GM21367 (cell line): ENCODE measurements around the gene LILRA5.
"Not testable (repeated sequence)": the region's sequence is repeated elsewhere in the genome, so short reads cannot be mapped to it uniquely, and the experiment has no call there.

ENCODE experiments used
- ATAC-seq: cut with Tn5 transposase; IDR thresholded peaks from one replicate; pipeline ENCODE4 v1.9.1; 2021; ENCODE audit not compliant: unreplicated experiment

The LILRA5 gene

DNA sequence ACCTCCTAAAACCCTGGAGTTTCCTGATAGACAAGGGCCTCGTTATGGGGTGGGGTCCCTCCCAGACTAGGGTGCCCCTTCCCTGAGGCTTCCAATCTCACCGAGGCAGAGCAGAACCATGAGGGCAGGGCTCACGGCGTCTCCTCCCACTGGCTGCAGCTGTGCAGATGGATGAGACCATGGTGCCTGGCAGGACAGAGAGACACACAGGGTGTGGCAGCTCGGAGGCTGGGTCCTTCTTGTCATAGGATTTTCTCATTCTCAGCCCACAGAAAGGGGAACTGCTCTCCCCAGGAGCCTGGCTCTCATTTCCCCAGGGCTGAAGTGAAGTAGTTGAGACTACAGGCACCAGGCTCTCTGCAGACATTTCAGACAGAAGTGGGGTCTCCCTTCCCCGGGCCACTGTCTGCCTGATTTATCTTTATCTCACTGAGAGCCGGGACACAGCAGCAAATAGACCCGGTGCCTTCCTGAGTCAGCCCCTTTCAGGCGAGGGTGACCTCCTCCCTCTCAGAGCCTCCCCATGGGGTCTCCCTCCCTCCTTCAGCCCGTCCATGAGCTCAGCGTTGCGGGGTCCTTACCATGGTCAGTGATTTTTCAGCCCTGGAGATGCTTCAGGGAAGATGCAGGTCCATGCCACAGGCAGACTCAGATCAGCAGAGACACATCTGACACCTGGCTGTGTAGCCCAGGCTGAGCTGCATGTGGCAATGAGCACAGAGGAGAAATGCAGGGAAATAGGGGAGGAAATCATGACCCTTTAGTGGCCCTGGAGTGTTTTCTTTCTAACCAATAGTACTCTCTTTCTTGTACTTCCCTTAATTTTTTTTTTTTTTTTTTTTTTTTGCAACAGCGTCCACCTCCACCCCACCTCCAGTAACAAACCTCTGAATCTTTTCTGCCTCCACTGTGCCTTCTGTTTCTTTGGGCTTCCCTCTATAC lies at the start of gene LILRA5:
TSS of gene LILRA5 (minus strand) at position 731 of the 942 bp plus-strand sequence. CDS start at position 584, 147 bp downstream.
- ATAC-seq = no peak

DNA sequence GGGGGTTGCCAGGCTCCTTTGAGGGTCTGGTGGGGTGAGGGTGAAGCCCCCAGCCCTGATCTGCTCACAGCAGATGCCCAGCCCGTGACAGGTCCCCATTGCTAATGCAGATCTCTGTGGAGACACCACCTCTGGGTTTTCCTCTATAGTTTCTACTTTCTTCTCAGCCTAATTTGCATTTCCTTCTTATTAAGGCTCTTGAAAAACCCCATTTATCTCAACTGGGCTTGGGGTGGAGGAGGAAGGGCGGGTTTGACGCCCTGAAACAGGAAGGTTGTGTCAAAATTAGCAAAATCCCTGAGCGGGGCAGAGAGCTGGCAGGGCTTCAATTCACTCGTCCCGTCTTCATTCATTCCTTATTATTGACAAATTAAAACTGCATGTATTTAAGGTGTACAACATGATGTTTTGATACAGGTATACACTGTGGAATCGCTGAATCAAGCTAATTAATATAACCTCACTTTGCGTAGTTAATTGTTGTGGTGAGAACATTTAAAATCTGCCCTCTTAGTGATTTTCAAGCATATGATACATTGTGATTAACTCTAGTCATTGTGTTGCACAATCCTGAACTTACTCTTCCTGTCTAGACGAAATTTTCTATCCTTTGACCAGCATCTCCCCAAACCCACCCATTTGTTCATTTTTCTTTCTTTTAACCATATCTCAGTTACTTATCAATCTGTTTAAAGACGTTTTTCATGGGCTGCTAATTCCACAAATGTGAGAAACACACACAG lies 48.9 kb upstream of the LILRA5 start:
- ATAC-seq = not testable (repeated sequence)

DNA sequence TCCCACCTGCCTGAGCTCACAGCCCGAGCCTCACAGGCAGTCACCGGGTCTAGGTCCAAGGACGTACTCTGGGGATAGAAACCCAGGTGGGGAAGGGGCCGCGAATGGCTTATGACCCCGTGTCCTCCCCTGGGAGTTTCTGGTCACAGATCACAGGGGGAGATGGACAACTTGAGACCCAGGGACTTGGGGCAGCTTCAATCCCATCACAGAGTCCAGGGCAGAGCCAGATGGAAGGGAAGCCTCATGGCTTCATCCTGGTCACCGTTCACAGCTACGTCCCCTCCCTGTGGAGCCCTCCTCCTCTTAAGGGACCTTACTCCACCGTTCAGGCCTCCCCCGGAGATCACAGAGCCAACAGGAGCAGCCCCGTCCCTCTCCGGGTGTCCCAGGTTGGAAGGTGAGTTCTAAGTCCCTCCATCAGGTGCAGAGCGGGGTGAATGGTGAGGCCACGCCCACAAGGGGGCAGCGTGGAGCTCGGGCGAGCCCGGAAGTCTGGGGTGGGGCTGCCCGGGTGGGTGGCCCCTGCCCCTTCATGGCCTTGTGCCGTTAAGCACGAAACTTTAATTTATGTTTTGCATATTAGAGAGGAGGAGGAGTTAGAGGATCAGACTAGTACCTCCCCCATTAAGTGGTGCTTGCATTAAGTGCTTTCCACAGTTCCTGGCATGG lies 46.3 kb upstream of the LILRA5 start:
- ATAC-seq = not testable (repeated sequence)

DNA sequence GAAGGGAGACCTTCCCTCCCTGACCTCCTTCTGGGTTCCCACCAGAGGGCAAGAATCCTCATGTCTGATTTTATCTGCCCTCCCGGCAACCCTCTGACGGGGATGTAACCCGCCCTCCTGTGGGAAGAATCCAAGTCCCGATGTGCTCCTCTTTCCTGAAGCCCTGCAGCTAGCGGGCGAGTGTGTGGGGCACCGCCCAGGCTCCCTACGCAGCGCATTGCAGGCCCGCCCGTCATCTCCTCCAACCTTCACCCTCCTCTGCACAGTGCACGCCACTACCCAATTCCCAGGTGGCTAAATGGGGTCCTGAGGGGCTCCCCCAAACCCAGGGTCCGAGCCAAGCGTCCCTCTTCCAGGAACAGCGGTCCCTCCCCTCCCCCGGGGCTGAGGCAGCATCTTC lies 44.4 kb upstream of the LILRA5 start:
- ATAC-seq = no peak

DNA sequence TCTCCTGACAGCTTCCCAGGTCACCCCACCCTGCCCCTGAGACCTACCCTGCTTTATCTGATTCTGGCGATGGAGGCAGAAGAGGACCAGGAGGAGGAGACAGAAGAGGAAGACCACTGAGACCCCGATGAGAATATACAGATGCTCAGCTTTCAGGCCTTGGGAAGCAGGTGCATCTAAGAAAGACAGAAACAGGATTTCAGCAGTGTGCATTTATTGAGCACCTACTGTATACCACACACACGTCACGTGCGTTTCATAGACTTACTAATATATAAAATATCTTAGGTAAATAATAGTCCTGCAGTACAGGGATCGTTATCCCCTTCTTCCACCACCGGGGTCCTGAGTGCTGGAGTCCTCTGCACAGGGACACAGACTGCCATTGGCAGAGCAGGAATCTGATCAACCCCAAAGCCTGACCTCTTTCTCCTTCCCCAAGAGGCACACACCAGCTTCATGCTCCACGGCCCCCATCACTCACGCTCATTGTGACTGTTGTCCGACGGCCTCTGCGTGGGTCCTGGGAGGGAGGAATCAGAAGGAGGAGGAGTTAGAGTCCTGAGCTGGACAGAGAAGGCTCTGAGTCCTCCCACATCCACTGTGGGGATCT lies 43.6 kb upstream of the LILRA5 start:
- ATAC-seq = no peak

DNA sequence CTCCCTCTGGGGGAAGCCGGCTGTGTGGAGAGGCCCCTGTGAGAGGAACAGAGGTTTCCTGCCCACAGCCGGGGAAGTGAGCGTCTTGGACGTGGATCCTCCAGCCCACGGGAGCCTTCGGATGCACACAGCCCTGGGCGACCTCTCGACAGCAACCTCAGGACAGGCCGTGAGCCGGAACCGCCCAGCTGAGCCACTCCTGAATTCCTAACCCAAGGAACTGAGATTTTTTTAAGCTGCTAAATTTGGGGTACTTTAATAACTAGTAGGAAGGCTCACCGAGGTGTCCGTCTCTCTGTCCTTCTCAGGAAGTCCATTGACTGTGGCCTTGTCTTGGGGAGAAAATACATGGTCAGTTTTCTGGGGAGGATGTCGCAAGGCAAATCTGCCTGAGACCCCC lies 42.7 kb upstream of the LILRA5 start:
- no peak for ATAC-seq

DNA sequence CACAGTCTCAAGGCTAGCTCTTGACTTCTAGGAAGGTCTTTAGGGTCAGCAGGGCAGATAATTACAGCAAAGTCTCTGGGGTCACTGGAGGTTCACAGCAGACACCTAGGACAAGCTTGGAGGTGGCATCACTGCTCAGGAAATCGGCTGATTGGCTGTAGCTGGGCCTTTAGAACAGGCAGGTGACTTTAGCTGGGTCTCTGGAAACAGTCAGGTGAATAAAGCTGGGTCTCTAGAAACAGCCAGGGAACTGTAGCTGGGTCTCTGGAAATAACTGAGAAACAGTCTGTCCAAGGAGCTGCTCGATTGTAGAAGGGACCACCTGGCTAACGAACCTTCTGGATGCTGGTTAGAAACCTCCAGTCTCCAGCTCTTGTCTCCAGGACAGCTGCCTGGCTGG lies 41.8 kb upstream of the LILRA5 start:
- ATAC-seq = no peak

DNA sequence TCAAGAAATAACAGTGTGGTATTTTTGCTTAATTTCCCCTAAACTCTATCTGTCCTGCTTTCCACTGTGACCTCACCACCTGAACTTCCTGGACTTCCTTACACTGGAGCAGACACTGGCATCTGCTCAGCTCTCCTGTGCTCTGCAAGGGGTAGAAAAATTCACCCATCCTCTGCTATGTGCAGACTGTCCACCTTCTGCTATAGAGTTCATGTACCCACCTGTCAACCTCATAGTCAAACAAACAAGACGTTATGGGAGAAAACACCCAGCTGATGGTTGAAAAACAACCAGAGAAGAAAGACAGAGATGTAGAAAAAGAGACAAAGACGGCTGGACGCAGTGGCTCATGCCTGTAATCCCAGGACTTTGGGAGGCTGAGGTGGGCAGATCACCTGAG lies 39.6 kb upstream of the LILRA5 start:
- ATAC-seq = no peak

DNA sequence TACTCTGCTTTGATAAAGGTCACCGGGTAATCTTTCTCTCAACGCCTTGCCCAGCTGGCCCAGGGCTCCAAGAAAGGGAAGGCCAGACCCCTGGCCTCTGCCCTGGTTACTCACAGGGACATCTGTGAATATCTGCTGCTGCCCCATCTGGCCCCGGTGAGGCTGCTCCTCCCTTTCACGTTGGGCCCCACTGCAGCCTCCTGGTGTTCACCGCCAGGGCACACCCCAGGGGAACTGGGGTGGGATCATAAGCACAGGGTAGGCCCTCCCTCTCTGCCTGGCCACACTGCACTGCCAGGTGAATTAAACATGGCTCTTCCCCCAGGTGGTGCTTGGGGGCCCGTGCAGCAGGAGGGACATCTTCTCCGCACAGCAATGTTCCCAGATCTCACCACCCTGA lies 39.1 kb upstream of the LILRA5 start:
- no peak for ATAC-seq

DNA sequence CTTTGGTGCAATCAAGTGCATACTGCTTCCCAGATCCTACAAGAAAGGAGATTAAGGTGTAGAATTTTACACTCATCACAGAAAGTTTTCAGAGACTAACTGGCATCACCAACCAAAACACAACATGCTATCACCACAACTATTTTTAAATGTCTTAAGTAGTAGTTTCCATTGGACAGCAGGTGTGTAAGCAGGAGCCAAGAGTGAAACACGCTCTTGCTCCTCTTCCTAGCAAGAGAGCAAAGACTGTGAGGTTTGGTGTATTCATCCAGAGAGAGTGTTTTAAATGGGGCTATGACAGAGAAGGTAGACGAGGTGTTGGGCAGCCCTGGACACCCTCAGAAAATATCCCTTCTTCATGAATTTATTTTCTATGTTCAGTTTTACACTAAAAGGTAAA lies 38.5 kb upstream of the LILRA5 start:
- ATAC-seq = no peak

DNA sequence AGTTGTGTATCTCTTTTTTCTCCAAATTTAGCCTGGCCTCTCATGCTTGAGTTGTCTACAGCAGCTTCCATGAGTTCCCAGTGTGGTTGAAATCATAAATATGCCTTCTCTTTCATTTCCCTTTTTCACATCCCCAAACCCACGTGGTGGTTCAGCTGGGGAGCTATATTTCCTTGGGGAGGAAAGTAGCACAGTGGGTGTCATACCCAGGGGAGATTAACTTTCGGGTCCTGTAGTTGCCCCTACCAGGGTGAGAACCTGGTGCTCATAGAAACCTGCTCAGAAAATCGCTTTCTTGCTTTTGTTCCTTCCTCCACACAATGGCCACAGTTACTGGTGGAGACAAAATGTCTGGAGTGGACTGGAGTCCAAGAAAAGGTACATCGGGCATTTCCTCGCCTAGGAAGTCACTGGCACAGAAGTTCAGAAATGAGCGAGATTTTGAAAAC lies 33.0 kb upstream of the LILRA5 start:
- ATAC-seq = no peak

DNA sequence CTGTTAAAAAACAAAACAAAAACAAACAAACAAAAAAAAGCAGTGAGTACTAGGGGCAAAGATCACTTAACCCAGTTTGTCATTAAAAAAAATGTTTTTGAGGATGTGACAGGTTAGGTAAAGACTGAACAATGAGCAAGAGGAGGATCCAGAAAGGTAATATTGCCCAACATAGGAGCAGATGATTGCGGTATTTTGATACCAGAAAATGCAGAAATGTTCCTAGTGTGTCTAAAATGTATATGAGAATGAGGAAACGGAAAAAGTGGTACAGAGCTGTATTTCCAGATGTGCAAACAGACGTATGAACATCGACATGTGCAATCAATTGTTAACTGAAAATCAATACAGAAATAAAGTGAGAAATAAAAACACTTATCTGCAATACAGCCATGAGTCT lies 30.9 kb upstream of the LILRA5 start:
- no peak for ATAC-seq

DNA sequence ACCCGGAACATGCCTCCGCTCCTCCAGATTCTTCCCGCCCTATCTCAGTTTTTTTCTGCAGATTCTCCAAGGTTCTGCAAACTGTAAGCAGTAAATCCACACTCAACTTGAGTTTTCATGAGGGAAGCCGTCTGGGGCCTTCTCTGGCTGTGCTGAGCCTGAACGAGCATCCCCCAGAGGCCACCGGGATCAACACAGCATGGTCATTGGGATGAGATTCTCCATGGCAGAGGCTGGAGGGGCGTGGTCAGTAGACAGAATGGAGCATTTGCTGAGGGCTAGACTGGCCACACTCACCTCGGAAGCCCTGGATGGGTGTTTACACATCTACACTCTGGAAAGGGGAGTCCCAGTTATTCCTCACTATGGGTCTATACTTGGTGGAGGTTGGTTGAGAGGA lies 28.3 kb upstream of the LILRA5 start:
- no peak for ATAC-seq

DNA sequence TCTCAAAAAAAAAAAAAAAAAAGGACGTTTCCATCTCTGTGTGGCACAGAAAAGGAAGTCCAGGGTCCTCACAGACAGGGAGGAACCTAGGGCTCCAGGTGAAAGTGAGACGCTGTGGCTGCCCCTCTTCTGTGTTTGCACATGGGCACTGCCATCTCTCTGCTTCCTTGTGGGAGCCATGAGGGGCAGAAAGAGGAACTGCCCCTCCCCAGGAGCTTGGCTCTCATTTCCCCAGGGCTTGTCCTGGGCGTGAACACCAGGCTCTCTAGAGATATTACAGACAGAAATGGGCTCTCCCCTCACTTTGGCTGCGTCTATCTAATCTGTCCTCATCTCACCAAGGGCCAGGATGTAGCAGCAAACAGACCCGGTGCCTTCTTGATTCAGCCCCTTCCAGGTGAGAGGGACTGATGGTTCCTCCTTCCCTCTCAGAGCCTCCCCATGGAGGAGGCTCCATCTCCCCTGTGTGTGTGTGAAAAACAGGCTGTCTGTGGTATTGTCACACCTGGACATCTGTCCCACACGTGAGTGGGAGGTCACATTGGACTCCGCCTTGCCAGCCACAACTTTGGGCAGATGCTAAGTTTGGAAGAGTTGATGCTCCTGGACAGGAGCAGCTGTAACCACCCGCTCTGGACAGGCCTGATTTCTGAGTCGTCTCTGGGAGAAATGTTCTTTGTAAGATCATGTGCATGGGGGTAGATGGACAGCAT lies 26.8 kb upstream of the LILRA5 start:
- ATAC-seq = no peak

DNA sequence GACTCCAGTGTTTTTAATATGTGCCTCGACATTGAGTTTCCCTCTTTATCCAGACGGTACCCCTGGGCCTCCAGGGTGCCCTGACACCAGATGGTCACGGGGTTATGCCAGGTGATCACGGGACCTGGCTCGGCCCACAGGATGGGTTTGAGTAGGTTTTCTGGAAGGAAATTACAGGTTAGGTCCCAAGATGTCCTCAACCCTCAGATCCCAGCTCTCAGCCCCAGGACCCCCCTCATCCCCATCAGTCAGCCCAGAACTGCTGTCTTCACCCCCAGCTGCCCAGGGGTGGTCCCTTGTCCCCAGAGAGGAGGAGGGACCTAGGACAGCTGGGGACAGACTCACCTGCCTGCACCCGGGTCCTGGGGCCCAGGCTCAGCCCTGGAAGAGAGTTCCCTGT lies 25.6 kb upstream of the LILRA5 start:
- no peak for ATAC-seq

DNA sequence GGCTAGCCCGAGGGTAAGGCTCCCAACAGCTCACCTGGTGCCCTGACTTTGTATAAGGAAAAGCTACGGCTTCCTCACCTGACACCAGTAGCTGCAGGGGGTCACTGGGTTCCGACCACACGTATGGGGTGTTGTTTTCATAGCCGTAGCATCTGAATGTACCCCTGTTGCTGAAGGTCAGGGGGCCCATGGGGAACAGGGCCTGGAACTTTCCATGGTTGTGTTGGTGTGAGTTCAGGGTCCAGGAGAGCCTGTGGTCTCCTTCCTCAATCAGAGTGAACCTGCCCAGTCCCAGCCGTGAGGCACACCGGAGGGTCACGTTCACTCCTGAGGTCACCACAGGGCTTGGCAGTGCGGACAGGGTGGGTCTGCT lies 24.9 kb upstream of the LILRA5 start:
- ATAC-seq = no peak

DNA sequence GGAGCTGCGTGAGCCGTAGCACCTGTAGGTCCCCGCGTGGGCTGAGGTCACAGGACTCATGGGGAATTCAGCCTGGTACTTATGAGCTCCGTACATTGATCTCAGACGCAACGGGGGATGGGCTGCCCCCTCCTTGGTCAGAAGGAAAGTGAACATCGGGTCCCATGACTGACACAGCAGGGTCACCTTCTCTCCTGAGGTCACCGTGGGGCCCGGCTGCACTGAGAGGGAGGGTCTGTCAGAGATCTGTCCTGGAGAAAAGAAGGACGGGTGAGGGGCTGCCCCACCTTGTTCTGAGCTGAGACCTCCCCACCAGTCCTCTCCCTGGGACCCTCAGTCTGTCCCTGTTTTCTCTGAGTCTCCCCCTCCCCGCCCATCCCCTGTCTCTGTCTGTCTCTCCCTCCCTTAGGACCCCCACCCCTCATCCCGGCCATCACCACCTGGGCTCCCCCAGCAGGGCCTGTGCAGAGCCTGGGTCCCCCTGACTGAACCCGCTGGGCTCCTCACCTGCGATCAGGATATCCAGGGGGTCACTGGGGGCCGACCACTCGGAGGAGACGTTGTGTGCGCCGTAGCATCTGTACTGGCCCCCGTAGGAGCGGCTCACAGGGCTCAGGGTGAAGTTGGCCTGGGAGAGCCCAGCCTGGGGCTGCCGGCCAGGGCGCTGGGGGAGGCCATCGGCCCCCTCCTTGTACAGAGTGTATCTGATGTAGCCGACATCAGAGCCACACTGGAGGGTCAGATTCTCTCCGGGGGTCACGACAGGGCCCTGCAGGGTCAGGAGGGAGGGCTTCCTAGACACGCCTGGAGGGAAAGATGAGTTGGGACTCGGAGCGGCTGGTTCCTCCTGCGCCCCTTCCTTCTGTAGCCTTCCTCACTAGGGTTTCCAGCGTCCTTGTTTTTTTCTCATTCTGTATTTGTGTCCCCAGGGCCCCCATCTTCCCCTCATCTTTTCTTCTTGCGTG lies 24.2 kb upstream of the LILRA5 start:
- no peak for ATAC-seq

DNA sequence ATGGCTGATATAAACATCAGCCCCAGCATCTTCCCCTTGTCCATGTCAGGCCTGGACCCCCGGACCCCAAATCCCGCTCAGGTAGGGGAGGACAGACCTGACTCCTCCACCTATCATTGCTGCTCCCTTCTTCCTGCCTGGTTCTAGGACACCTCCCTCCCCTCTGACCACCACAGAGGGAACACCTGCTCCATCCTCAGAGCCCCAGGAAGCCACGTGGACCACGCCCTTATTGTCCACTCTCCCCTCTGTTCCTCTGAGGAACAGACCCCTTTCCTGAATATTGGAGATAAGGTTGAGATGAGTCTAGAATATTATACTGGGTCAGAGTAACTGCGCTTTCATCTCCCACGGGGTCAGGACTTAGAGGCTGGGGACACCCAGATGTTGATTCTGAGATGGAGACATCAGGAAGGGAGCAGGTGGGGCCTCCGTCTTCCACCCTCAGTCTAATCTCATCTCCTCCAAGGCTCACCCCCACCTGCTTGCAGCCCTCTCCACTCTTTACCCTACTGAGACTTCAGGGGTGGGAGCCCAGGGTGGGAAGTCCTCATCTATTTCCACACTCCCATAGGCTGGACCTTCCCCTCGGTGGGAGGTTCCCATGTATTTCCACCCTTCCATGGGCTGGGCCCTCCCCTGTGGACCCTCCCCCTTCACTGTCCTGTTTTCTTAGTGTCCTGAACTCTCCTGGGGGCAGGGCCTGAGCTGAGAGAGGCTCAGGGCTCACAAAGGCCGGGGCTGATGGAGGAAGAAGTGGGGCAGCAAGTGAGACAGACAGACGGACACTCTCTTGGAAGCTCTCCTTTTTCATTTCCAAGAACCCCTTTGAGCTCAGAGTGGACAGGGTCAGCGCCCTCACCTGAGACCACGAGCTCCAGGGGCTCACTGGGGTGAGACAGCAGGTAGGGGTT lies 23.3 kb upstream of the LILRA5 start:
- ATAC-seq = no peak
